Lower leg skin (tissue), 4 donors: ENCODE results near the gene DPP10. TPM values are rescaled to one million over a fixed set of nuclear protein-coding genes. Genes with fewer than 3 reads are reported as not detected.

ENCODE experiments used
- DNase-seq, 2 donors: peaks; one replicate each; pipeline ENCODE4 v3.0.0-alpha.2; 2019; ENCODE audit warnings: low spot score in 2 of 2
- H3K4me3 ChIP-seq: fragments of 200-600 bp; sonication (generic); 2 replicates; pipeline ENCODE4 v1.5.1; 2017; ENCODE audit warnings: mild to moderate bottlenecking, low read depth; ENCODE audit not compliant: poor library complexity, severe bottlenecking
- CTCF ChIP-seq, 3 donors: fragments of 450-650 bp; IDR thresholded peaks; one replicate each; pipeline ENCODE4 v1.5.1; 2016; ENCODE audit warnings: antibody characterized with exemption in 3 of 3, mild to moderate bottlenecking in 3 of 3, moderate library complexity in 2 of 3
- POLR2A ChIP-seq, 2 donors: fragments of 450-650 bp; IDR thresholded peaks; one replicate each; pipeline ENCODE4 v1.6.1; 2016 to 2017; ENCODE audit warnings: antibody characterized with exemption in 2 of 2, mild to moderate bottlenecking in 1 of 2, moderate library complexity in 1 of 2
- WGBS, 2 donors: methylation state at CpG; one replicate each; pipeline ENCODE4 v1.1.5; 2018; 5-methylcytosine and 5-hydroxymethylcytosine counted together
- intact Hi-C: fragments of 100-400 bp; cut with DNase I; formaldehyde crosslinking; loops from one replicate; pipeline ENCODE4 v1.15.0; 2023; ENCODE audit warnings: low total_unique reads
- total RNA-seq, 4 donors: library from RNA; depleted of rRNA; stranded (reverse); fragments of >200 nt; gene quantifications; one replicate each; pipeline ENCODE4 v1.1.0, GENCODE V29; 2016

DPP10 gene
- total RNA-seq, 4 donors from 2014 or later: 1.1 TPM; not detected in 3

- intact Hi-C loops: no loop called here
- DNase-seq: no peak
- 46 to 49% methylated on average over 3 of the region's 3 CpGs for WGBS, 2 donors
Observed at GRCh38 chr2:114488841-114489530, 46.5 kb downstream of the DPP10 start.

GRCh38 chr2:114495046-114495445 is 52.6 kb downstream of the DPP10 start:
- TF ChIP-seq CTCF (IDR thresholded peaks at IDR 0.05): no peak
- TF ChIP-seq POLR2A (IDR thresholded peaks at IDR 0.05): no peak
- WGBS, 2 donors: 43 to 45% methylated on average over 1 of the region's 1 CpG
- intact Hi-C loops: no loop called here
- no peak for DNase-seq
- H3K4me3 ChIP-seq: no peak overlapping the region

More at GRCh38 chr2:114488841-114489530, 46.5 kb downstream of the DPP10 start:
- no peak overlapping the region for H3K4me3 ChIP-seq
- no peak for TF ChIP-seq POLR2A (IDR thresholded peaks at IDR 0.05)
- no peak for TF ChIP-seq CTCF (IDR thresholded peaks at IDR 0.05)

- DNase-seq: no peak
- intact Hi-C loops: no loop called here
- no peak overlapping the region for H3K4me3 ChIP-seq
- WGBS, 2 donors: 78 to 91% methylated on average over 12 of the region's 12 CpGs
- no peak for TF ChIP-seq POLR2A (IDR thresholded peaks at IDR 0.05)
- no peak for TF ChIP-seq CTCF (IDR thresholded peaks at IDR 0.05)
Observed at GRCh38 chr2:114496959-114497358, 54.5 kb downstream of the DPP10 start.

- WGBS, 2 donors: 81 to 87% methylated on average over 4 of the region's 4 CpGs
- H3K4me3 ChIP-seq: no peak overlapping the region
- TF ChIP-seq CTCF (IDR thresholded peaks at IDR 0.05): no peak
- no peak for TF ChIP-seq POLR2A (IDR thresholded peaks at IDR 0.05)
- intact Hi-C loops: no loop called here
- no peak for DNase-seq
Observed at GRCh38 chr2:114499101-114499500, 56.7 kb downstream of the DPP10 start.

GRCh38 chr2:114507744-114508143 is 65.3 kb downstream of the DPP10 start:
- intact Hi-C loops: no loop called here
- TF ChIP-seq CTCF (IDR thresholded peaks at IDR 0.05): no peak
- no peak for TF ChIP-seq POLR2A (IDR thresholded peaks at IDR 0.05)
- H3K4me3 ChIP-seq: no peak overlapping the region
- DNase-seq: no peak

GRCh38 chr2:114515882-114516281 is 73.4 kb downstream of the DPP10 start:
- 77 to 90% methylated on average over 3 of the region's 3 CpGs for WGBS, 2 donors
- intact Hi-C loops: no loop called here
- no peak overlapping the region for H3K4me3 ChIP-seq
- TF ChIP-seq CTCF (IDR thresholded peaks at IDR 0.05) (no peak), POLR2A (IDR thresholded peaks at IDR 0.05) (no peak)
- no peak for DNase-seq
